Stimulated activated CD8-positive, alpha-beta memory T cell treated with anti-CD3 and anti-CD28 coated beads, Interleukin-7, amount 100 ng/mL, for 1 hour (primary cell): ENCODE data around the gene COX8A.
"Not testable (repeated sequence)": the region's sequence is repeated elsewhere in the genome, so short reads cannot be mapped to it uniquely, and the experiment has no call there.

Source experiments
- DNase-seq, 2 donors: peaks; one replicate each; pipeline ENCODE4 v3.0.0-alpha.2; 2020; ENCODE audit warnings: low read depth in 2 of 2

The COX8A gene

GRCh38 chr11:63969461-63969860 lies 5.0 kb upstream of the COX8A start:
- no peak for DNase-seq

GRCh38 chr11:63970902-63971301 lies 3.5 kb upstream of the COX8A start:
- no peak for DNase-seq

- DNase-seq = not testable (repeated sequence)
These were observed 535 bp upstream of the COX8A start for GRCh38 chr11:63973912-63974258.

- DNase-seq = no peak
These were observed 4.3 kb downstream of the COX8A start for GRCh38 chr11:63978551-63979239.

- no peak for DNase-seq
These were observed 5.0 kb downstream of the COX8A start for GRCh38 chr11:63979426-63979825.

GRCh38 chr11:63985812-63986155 lies 11.4 kb downstream of the COX8A start:
- DNase-seq = peak in 1 of 2 donors; percentile 32

- peak; percentile 71 to 73 for DNase-seq
These were observed 11.9 kb downstream of the COX8A start, which contains the start of gene OTUB1 for GRCh38 chr11:63986156-63986931. Gene OTUB1 (plus strand): TSS chr11:63986438. CDS start chr11:63986457, 19 bp downstream.

- no peak for DNase-seq
These were observed 12.6 kb downstream of the COX8A start for GRCh38 chr11:63986932-63987513.

- DNase-seq = no peak
These were observed 17.1 kb downstream of the COX8A start for GRCh38 chr11:63991558-63991957.

GRCh38 chr11:63993100-63993499 lies 18.7 kb downstream of the COX8A start:
- DNase-seq = no peak

GRCh38 chr11:63993993-63994392 lies 19.6 kb downstream of the COX8A start:
- DNase-seq = no peak

GRCh38 chr11:63996512-63996911 lies 22.1 kb downstream of the COX8A start:
- no peak for DNase-seq

- no peak for DNase-seq
These were observed 22.8 kb downstream of the COX8A start for GRCh38 chr11:63997104-63997700.

GRCh38 chr11:63997801-63998337 lies 23.4 kb downstream of the COX8A start:
- no peak for DNase-seq

GRCh38 chr11:63998558-63999348 lies 24.3 kb downstream of the COX8A start:
- no peak for DNase-seq

- peak; percentile 24 to 37 for DNase-seq
These were observed 25.1 kb downstream of the COX8A start for GRCh38 chr11:63999349-64000025.

- DNase-seq = peak; percentile 27 to 41
These were observed 25.8 kb downstream of the COX8A start for GRCh38 chr11:64000026-64000739.

GRCh38 chr11:64000740-64001483 lies 26.5 kb downstream of the COX8A start:
- DNase-seq = no peak
